GM06990 (cell line): ENCODE measurements around the gene AOC2.
"Not testable (repeated sequence)": the region's sequence is repeated elsewhere in the genome, so short reads cannot be mapped to it uniquely, and the experiment has no call there.

Experiments
- DNase-seq: peaks from one replicate; pipeline ENCODE4 v3.0.0-alpha.2; 2011; ENCODE audit not compliant: insufficient read length; ENCODE audit errors: extremely low read depth
- H3K27me3 ChIP-seq: replicated peaks from 2 replicates; pipeline ENCODE4 v1.6.0; 2011; ENCODE audit warnings: low read length; ENCODE audit not compliant: control insufficient read depth, insufficient read depth
- H3K36me3 ChIP-seq: 2 replicates; pipeline ENCODE4 v1.5.1; 2011; ENCODE audit warnings: low read length; ENCODE audit not compliant: control insufficient read depth, insufficient read depth
- H3K4me3 ChIP-seq: replicated peaks from 2 replicates; pipeline ENCODE4 v1.5.1; 2011; ENCODE audit warnings: low read depth, mild to moderate bottlenecking, control low read depth, low read length
- TF ChIP-seq, protein P1 (sequence below): IDR thresholded peaks from 2 replicates; pipeline ENCODE4 v1.5.1; 2011; ENCODE audit warnings: low read length, control low read depth, mild to moderate bottlenecking, inconsistent platforms; ENCODE audit not compliant: insufficient read depth, poor library complexity, severe bottlenecking

The AOC2 gene

DNA sequence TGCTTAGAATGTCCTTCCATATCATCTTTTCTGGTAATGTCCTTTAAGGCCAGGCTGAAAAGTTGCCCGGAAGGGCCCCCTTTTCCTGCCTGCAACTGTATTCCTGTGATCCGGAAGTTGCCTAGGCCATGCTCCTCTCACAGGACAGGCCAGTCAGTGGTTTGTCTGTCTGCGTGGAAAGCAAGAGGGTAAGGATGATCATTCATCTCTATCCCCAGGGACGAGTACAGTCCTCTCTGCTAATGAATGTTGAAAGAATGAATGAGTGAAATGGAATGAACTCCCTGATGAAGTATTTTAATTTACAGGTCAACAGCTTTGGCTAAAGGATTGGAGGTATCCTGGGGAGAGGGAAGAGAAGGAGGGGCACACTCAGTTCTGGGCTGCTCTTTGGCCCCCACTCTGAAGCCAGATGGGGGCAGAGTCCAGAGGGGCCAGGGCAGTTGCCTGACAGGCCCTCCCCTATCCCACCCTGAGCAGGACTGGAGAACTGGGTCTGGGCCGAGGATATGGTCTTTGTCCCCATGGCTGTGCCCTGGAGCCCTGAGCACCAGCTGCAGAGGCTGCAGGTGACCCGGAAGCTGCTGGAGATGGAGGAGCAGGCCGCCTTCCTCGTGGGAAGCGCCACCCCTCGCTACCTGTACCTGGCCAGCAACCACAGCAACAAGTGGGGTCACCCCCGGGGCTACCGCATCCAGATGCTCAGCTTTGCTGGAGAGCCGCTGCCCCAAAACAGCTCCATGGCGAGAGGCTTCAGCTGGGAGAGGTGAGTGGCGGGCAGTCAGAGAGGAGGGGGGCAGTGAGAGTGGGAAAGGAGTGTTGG, 9.8 kb downstream of the AOC2 start:
- Histone ChIP-seq H3K4me3 (no peak overlapping the region), H3K36me3 (no peaks in the 10 kb centered on the region), H3K27me3 (no peaks in the 10 kb centered on the region)
- no peak for DNase-seq
- TF ChIP-seq, protein P1, sequence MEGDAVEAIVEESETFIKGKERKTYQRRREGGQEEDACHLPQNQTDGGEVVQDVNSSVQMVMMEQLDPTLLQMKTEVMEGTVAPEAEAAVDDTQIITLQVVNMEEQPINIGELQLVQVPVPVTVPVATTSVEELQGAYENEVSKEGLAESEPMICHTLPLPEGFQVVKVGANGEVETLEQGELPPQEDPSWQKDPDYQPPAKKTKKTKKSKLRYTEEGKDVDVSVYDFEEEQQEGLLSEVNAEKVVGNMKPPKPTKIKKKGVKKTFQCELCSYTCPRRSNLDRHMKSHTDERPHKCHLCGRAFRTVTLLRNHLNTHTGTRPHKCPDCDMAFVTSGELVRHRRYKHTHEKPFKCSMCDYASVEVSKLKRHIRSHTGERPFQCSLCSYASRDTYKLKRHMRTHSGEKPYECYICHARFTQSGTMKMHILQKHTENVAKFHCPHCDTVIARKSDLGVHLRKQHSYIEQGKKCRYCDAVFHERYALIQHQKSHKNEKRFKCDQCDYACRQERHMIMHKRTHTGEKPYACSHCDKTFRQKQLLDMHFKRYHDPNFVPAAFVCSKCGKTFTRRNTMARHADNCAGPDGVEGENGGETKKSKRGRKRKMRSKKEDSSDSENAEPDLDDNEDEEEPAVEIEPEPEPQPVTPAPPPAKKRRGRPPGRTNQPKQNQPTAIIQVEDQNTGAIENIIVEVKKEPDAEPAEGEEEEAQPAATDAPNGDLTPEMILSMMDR, result no peak

DNA sequence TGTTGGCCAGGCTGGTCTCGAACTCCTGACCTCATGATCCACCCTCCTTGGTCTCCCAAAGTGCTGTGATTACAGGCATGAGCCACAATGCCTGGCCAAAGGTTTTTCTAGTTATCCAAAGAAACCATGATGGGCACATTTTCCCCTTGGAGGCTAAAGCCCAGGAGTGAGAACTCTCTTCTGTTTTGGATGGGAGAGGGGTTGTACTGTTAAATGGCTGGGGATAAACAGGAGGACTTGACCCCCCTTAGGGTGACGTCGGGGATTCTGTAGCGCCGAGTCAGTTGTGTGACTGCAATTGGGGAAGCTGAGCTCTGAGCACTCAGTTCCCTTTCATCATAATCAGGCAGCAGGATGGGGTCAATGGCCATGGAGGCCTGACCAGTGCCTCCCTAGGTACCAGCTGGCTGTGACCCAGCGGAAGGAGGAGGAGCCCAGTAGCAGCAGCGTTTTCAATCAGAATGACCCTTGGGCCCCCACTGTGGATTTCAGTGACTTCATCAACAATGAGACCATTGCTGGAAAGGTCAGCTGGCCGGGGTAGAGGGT, 10.7 kb downstream of the AOC2 start:
- Histone ChIP-seq H3K27me3 (no peaks in the 10 kb centered on the region), H3K36me3 (no peaks in the 10 kb centered on the region), H3K4me3 (no peak overlapping the region)
- DNase-seq, result no peak
- TF ChIP-seq, protein P1, result no peak

DNA sequence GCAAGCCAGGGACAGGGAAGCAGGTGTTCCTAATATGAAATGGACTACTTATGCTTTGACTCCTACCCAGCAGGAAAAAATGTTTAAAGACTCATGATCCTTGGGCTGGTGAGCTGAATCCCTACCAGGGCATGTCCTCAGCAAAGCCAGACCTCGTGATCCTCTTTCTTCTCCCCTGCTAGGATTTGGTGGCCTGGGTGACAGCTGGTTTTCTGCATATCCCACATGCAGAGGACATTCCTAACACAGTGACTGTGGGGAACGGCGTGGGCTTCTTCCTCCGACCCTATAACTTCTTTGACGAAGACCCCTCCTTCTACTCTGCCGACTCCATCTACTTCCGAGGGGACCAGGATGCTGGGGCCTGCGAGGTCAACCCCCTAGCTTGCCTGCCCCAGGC, 11.7 kb downstream of the AOC2 start:
- not testable (repeated sequence) for H3K27me3 ChIP-seq, DNase-seq, H3K4me3 ChIP-seq, H3K36me3 ChIP-seq

DNA sequence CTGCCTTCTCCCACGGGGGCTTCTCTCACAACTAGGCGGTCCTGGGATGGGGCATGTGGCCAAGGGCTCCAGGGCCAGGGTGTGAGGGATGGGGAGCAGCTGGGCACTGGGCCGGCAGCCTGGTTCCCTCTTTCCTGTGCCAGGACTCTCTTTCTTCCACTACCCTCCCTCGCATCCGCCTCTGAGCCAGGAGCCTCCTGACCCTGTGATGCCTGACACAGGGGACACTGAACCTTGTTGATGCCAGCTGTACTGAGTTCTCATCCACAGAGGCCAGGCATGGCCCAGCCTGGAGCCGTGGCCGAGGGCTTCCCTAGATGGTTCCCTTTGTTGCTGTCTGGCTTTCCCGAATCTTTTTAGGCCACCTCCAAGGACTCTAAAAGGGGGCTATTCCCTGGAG, 12.1 kb downstream of the AOC2 start:
- H3K36me3 ChIP-seq, H3K4me3 ChIP-seq, H3K27me3 ChIP-seq, DNase-seq: not testable (repeated sequence)

DNA sequence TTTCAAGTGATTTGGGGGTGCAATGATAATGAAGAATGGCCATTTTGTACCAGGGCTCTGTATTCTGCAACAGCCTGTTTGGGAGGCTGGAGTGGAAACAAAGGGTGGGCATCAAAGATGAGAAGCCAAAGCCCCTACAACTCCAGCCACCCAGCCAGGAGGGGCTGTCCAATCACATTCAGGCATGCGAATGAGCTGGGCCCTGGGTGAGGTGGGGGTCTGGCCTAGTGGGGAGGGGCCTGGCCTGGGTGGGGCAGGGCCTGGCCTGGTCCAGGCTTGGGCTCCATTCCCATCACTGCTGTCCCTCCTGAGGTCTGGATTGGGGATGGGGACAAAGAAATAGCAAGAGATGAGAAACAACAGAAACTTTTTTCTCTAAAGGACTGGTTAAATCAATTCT, 13.0 kb downstream of the AOC2 start:
- H3K27me3 ChIP-seq, result no peaks in the 10 kb centered on the region
- DNase-seq, result no peak
- TF ChIP-seq, protein P1, result no peak

DNA sequence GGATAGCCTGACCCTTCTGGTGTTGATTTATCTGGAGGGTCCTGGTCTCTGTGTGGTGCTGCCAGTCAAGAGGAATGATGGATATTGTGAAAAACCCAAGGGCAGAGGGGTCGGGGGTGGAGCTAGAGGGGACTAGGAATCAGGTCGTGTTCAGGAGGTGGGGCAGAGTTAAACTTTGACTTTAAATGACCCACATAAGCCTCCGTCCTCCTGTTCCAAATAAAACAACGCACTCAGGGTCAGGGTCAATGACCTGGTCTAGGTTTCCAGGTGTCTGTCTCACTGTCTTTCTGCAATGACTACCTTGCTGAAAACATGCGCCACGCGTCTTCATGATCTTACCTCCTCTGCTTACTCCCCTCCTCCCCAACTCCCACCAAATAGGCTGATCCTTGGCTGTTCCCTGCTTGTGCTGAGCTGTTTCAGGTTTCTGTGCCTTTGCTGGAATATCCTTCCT, 21.3 kb downstream of the AOC2 start:
- Histone ChIP-seq H3K36me3 (no peaks in the 10 kb centered on the region), H3K4me3 (no peak overlapping the region), H3K27me3 (no peaks in the 10 kb centered on the region)
- DNase-seq, result no peak
- TF ChIP-seq, protein P1, result no peak

More for the DNA sequence above, 13.0 kb downstream of the AOC2 start:
- Histone ChIP-seq H3K36me3 (no peaks in the 10 kb centered on the region), H3K4me3 (no peak overlapping the region)
